Measurements from ENCODE around the gene IL4I1.
A peak's percentile ranks its signal among the peaks of the same experiment; 100 is the strongest.

Gene IL4I1

DNA sequence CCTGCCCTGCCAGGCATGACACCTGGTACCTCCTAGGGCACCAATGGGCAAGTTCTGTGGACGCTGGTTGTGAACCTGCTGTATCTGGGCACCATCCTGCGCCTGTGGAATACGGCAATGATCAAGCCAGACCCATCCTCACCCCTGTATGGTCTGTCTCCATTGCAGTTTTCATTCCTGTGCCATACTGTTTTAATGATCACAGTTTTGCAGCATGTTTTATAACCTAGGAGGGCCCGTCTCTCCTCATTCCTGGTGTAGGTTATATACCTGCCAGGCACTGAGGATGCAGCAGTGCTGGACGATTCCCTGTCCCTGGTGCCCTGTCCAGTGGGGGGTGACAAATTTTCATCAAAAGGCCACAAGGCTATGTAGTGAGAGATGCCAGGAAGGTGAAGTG is 13.6 kb downstream of the IL4I1 start:
- TF ChIP-seq ZNF274 (IDR thresholded peaks at IDR 0.05; ENCODE audit: low read depth, low read length), result no peak
- no peak overlapping the region for H3K4me3 ChIP-seq (ENCODE audit: low read length)

DNA sequence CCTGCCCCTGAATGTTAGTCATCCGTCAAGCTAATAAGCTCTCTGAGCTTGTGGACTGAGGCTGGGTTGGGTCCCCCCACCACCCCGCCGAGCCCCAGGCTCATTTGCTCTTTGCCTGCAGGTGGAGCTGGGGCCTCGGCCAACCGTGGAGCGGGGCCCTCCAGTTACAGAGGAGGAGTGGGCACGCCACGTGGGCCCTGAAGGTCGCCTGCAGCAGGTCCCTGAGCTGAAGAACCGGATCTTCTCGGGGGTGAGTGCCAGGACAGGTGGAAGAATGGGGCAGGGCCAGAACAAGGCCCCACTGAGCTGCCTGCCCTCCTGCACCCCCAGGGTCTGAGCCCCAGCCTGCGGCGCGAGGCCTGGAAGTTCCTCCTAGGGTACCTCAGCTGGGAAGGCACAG is 14.0 kb downstream of the IL4I1 start:
- no peak for TF ChIP-seq ZNF274 (IDR thresholded peaks at IDR 0.05; ENCODE audit: low read depth, low read length)
- H3K4me3 ChIP-seq (ENCODE audit: low read length), result no peak overlapping the region

DNA sequence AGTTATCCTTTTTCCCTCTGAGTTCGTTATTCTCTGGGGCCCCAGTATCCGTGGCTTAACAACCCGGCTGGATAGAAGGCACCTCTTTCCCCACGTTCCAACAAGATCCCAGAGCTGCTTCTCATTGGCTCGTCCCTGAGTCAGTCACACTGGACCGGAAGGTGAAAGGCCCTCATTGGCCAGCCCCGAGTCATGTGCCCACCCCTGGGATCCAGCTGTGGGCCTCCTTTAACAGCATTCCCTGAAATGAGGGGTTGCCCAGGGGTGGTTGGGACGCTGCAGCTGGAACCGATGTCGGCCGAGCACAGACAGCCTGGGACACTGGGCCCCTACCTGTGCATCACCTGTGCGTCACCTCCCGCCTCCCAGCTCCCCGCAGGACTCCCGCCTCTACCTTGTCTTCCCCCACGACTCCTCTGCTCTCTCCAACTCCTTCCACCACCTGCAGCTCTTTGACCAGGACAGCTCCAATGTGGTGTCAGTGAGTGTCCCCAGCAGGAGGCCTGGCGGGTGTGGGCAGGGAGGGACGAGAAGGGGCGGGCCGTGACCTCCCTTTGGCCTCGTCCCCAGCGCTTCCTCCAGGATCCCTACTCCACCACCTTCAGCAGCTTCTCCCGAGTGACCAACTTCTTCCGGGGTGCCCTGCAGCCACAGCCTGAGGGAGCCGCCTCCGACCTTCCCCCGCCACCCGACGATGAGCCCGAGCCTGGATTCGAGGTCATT is 14.9 kb downstream of the IL4I1 start:
- no peak overlapping the region for H3K4me3 ChIP-seq (ENCODE audit: low read length)
- TF ChIP-seq ZNF274 (IDR thresholded peaks at IDR 0.05; ENCODE audit: low read depth, low read length), result no peak

DNA sequence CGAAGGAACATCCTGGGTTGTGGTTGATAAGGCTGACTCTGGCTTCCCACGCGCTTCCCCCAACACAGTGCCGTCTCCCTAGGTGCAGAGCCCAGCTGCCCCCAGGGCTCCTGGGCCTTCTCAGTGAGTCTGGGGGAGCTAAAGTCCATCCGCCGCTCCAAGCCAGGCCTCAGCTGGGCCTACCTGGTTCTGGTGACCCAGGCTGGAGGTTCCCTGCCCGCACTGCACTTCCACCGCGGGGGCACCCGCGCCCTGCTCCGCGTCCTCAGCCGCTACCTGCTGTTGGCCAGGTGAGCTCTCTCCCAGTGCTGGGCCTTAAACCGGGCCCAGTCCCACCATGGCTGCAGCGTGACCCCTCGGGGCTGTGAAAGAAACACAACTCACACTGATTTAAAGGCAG is 15.5 kb downstream of the IL4I1 start:
- TF ChIP-seq ZNF274 (IDR thresholded peaks at IDR 0.05; ENCODE audit: low read depth, low read length), result no peak
- H3K4me3 ChIP-seq (ENCODE audit: low read length), result no peak overlapping the region

DNA sequence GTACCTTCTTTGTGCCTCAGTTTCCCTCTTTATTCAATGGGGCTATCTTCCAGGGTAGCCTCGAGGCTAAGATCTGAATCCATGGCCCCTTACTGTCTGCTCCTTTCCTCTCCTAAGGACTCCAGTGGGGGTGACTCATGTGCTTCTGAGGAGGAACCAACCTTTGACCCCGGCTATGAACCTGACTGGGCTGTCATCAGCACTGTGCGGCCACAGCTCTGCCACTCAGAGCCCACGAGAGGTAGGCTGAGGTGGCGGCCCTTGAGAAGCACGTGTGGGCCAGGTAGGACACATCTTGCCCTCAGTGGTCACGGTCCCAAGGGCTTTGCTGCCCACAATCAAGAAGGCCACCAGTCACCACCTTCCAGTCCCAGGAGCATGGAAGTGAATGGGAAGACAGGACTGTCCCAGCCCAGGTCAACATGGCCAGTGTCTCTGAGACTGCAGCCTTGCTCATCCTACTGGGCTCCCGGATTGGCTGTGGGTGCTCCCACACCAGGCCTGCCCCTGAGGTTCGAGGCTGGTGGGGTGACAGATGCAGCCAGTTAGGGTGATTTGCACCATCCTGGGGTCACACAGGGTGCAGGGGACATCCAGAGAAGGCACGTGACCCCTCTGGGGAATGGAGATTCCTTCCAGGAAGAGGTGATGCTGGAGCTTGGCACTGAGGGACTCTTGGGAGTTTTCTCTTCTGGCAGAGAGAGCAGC is 16.4 kb downstream of the IL4I1 start:
- no peak for TF ChIP-seq ZNF274 (IDR thresholded peaks at IDR 0.05; ENCODE audit: low read depth, low read length)
- no peak overlapping the region for H3K4me3 ChIP-seq (ENCODE audit: low read length)

DNA sequence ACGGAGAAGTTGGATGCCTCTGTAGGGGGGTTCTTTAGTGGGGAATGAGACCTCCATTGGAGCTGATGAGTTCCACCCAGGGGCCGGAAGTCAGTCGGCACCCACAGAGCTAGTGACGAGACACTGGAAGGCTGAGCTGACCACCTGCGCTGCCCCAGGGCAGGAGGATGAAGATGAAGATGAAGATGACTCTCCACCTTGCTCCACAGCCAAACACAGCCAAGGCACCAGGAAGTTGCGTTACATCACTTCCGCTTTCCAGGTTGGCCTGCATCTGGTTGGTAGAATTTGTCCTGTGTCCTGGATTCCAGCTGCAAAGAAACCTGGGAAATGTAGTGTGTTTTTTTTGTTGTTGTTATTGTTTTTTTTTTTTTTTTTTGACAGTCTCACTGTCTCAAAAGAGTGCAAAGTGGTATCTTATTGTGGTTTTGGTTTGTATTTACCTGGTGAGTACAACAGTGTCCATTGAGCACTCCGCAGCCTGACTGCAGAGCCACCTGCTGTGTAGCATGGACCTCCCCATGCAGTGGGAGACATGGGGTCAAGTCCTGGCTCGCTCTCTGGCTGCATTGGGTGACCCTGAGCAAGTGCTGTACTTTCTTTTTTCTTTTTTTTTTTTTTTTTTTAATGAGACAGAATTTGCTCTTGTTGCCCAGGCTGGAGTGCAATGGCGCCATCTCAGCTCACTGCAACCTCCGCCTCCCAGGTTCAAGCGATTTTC is 17.3 kb downstream of the IL4I1 start:
- no peak overlapping the region for H3K4me3 ChIP-seq (ENCODE audit: low read length)

DNA sequence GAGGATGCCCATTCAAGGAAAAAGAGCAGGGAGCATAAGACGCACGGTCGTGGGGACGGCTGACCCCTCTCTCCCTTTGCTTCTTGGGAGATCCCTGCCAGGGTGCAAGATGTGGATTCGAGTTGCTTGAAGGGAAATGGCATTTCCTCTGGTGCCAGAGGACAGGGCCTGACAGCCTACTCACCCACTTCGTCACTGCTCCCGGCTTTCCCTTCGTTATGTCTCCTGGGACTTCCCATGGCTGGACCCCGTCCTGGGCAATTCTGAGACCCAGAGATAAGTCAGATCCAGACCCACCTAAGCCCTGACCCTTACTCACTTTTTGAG is 18.0 kb downstream of the IL4I1 start:
- TF ChIP-seq ZNF274 (IDR thresholded peaks at IDR 0.05; ENCODE audit: low read depth, low read length), result no peak
- H3K4me3 ChIP-seq (ENCODE audit: low read length), result peak overlapping the region; percentile 83; the same call in 1 of the 2 replicates

More for the DNA sequence above, 17.3 kb downstream of the IL4I1 start:
- TF ChIP-seq ZNF274 (IDR thresholded peaks at IDR 0.05; ENCODE audit: low read depth, low read length), result no peak

DNA sequence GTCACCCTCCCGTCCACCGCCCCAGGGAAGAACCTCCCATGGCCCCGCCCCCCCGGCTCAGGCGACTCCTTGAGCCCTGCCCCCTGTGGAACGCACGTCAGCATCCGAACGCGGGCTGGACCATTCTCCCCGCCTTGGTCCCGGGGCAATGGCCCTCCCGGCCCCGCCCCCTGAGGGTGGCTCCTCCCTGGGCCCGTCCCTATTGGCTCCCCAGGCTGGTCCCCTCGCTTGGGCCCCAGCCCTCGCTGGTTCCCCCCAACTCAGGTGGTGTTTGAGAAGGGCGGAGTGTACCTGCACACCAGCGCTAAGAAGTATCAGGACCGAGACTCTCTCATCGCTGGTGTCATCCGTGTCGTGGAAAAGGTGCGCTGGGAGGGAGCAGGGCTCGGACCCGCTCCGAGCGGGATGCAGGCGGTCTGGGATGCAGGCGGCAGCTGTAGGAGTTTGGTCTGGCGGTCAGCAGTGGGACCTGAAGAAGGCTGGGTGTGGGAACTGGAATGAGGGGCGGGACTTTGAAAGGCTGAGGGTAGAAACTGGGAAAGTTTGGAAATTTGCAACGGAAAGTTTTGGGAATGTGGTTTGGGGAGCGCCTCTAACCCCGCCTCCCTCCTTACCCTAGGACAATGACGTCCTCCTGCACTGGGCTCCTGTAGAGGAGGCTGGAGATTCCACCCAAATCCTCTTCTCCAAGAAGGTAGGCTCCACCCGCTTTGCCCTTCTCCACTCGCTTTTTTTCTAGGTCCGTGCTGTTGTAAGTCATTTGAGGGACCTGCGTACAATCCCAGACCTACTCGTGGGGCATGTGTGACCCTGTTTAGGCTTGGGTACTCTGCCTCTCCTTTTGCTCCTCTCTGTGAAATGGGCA is 18.6 kb downstream of the IL4I1 start:
- TF ChIP-seq ZNF274 (IDR thresholded peaks at IDR 0.05; ENCODE audit: low read depth, low read length), result no peak
- peak overlapping the region; percentile 83 for H3K4me3 ChIP-seq (ENCODE audit: low read length)

DNA sequence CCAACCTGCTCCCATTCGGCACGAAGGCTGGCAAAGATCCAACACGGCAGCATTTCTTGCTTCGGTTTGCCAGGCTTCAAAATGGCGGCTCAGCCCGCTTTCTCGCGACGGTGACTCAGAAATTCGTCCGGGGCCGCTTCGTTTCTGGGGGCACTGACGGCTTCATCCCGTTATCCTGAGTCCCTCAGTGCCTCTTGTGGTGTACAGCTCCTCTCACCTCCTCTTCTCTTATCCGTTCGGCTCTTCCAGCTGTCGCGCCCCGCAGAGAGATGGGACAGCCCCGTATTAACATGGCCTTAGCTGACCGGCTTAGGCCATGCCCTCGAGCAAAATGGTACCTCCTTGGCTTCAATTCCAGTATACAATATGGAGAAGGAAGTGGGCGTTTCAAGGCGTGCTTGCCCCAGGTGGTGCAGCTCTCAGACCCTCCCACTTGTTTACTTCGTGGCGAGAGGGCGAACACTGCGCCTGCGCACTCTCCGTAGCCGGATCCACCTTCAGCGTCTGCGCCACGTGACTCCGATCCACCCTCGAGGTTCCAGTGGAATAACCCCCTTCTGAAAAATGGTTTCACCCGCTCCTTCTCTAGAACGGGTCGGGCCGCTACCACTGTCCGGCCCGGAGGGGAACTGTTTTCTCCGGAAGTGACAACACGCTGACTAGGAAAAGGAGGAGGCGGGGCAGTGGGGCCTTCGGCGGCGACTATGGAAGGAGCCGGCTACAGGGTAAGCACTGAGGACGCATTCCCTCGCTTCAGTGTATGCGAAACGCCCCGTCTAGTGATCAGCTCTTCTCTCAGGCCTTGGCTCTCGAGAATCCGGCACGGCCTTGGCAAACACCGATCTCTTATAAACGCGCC is 19.4 kb downstream of the IL4I1 start, which contains the start of the genes AKT1S1 and TBC1D17:
Gene AKT1S1 (minus strand): TSS at position 336 of the 859 bp plus-strand sequence. CDS start 4,060 bp downstream, outside the sequence.
Gene TBC1D17 (plus strand): TSS at position 683 of the 859 bp plus-strand sequence. CDS start 22 bp downstream, at position 705.
- peak within 1 kb of the TSS; percentile 89 for H3K4me3 ChIP-seq (ENCODE audit: low read length)
- TF ChIP-seq ZNF274 (IDR thresholded peaks at IDR 0.05; ENCODE audit: low read depth, low read length), result no peak

DNA sequence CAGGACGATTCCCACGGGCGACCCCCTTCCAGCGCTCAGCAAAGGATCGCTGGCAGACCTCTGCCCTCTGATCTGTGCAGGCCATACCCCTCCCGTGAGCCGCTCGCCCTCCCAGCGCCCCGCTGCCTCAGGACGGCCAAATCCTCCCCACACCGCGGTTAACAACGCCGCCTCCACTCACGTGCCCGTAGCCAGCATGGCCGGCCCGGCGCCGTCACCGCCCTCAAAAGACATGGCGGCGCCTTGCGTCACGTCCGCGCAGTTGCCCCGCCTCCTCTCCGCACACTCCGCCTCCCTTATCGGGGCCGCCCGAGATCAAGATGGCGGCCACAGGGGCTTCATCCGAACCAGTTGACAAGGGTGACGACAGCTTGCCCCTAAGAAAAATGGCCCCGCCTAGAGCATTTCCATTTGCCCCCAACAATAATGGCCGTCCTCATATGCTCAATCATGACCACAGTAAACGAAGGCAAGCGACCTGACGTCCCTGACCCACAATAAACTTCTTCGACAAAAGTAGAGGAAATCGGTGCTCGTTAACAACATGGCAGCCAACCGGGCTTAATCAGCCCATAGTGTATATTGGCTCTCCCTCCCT is 20.2 kb downstream of the IL4I1 start:
- peak overlapping the region; percentile 89 for H3K4me3 ChIP-seq (ENCODE audit: low read length)
- TF ChIP-seq ZNF274 (IDR thresholded peaks at IDR 0.05; ENCODE audit: low read depth, low read length), result no peak

DNA sequence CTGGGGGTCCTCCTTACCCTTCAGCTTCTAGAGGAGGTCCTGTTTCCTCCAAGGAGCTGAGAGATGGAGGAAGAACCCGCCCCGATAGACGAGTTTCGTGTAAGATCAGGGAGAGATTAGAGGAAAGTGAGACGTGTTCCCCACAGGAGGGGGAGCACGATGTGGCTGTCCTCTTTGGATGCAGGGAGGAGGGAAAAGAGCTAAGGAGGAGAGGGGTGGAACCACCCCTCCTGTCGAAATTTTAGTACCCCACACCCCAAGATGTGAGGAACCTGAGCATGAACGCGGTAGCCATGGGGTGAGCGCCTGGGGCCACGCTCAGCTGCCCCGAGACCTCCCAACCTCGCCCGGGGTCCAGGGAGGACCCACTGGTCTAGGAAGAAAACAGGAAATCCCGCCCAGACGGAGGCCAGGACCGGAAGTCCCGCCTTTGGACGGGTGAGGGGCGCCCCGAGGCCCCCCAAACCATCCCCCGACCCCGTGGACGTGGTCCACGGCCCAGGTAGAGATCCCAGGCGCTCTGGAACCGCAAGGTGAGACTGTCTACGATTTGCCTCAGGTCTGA is 20.7 kb downstream of the IL4I1 start:
- H3K4me3 ChIP-seq (ENCODE audit: low read length), result peak overlapping the region; percentile 89

DNA sequence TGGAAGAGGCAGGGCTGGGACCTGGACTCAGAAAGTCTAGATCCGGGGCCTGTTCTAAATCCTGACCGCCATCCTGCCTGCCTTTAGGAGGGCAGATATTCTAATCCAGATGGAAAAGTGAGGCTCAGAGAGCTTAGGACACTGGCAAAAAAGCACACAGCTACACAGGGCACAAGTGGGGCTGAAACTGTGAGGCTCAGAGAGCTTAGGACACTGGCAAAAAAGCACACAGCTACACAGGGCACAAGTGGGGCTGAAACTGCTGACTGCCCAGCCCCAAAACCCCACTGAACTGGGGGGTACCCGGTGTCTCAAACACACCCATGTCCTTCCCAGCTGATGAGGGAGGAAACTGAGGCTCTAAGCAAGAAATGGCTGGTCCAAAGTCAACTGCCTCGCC is 21.5 kb downstream of the IL4I1 start:
- peak overlapping the region; percentile 89; the same call in 1 of the 2 replicates for H3K4me3 ChIP-seq (ENCODE audit: low read length)

More for the DNA sequence above, 20.7 kb downstream of the IL4I1 start:
- no peak for TF ChIP-seq ZNF274 (IDR thresholded peaks at IDR 0.05; ENCODE audit: low read depth, low read length)

More for the DNA sequence above, 21.5 kb downstream of the IL4I1 start:
- no peak for TF ChIP-seq ZNF274 (IDR thresholded peaks at IDR 0.05; ENCODE audit: low read depth, low read length)

Measured in GM08714 (cell line).